ENCODE results near the gene HOTAIR. TPM values are rescaled to one million over a fixed set of nuclear protein-coding genes. Genes with fewer than 3 reads are reported as not detected.
A peak's percentile ranks its signal among the peaks of the same experiment; 100 is the strongest.

Gene HOTAIR
- total RNA-seq, 4 donors from 2014 or later: 4.9 to 14.9 (median 9.7) TPM

DNA sequence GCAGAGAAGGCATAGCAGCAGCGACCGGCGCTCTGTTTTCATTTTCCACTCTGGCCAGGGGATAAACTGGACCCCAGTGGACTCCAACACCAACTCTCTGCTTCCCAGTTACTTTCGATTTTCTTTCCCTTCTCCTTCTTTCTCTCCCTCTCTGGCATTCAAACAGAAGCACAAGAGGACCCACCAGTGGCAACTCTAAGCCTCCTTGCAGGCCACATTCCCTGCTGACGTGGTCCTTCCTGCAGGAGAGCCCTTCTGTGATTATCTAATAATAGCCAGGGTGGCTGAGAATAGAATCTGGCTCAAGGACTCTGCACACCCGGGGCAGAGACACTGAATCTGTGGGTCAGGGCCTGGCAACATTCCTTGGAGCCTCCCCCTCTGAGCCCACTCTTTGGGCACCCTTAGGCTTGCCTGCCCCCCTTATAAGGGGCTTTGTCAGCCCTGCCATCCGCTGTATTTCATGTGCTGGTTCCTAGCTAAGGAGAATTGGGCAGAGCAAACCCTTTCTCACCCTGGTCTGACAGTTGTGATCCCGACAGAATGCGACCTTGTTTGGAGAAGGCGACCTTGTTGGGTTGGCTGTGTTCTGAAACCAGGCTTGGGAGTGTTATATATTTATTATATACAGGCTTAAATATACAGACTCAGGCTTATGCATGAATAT lies 45.3 kb upstream of the HOTAIR start:
- TF ChIP-seq, protein P1, sequence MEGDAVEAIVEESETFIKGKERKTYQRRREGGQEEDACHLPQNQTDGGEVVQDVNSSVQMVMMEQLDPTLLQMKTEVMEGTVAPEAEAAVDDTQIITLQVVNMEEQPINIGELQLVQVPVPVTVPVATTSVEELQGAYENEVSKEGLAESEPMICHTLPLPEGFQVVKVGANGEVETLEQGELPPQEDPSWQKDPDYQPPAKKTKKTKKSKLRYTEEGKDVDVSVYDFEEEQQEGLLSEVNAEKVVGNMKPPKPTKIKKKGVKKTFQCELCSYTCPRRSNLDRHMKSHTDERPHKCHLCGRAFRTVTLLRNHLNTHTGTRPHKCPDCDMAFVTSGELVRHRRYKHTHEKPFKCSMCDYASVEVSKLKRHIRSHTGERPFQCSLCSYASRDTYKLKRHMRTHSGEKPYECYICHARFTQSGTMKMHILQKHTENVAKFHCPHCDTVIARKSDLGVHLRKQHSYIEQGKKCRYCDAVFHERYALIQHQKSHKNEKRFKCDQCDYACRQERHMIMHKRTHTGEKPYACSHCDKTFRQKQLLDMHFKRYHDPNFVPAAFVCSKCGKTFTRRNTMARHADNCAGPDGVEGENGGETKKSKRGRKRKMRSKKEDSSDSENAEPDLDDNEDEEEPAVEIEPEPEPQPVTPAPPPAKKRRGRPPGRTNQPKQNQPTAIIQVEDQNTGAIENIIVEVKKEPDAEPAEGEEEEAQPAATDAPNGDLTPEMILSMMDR (IDR thresholded peaks at IDR 0.05): no peak
- no peak for TF ChIP-seq POLR2A (IDR thresholded peaks at IDR 0.05)
- intact Hi-C loops (cut with DNase I; ENCODE audit: low total_unique reads): no loop called here
- 12 to 14% methylated on average over 10 of the region's 10 CpGs for WGBS, 2 donors
- H3K4me3 ChIP-seq (ENCODE audit: low read depth, poor library complexity, severe bottlenecking): no peak overlapping the region
- DNase-seq (ENCODE audit: low spot score in 2 of 2): no peak

GRCh38 chr12:54019091-54019811 lies 44.5 kb upstream of the HOTAIR start:
- intact Hi-C loops (cut with DNase I; ENCODE audit: low total_unique reads): no loop called here
- no peak for TF ChIP-seq POLR2A (IDR thresholded peaks at IDR 0.05)
- TF ChIP-seq, protein P1 (IDR thresholded peaks at IDR 0.05): no peak
- no peak overlapping the region for H3K4me3 ChIP-seq (ENCODE audit: low read depth, poor library complexity, severe bottlenecking)
- no peak for DNase-seq (ENCODE audit: low spot score in 2 of 2)
- 4 to 9% methylated on average over 34 to 42 of the region's 43 CpGs for WGBS, 2 donors

- peak overlapping the region; percentile 42 for H3K4me3 ChIP-seq (ENCODE audit: low read depth, poor library complexity, severe bottlenecking)
- intact Hi-C loops (cut with DNase I; ENCODE audit: low total_unique reads): no loop called here
- TF ChIP-seq POLR2A (IDR thresholded peaks at IDR 0.05): no peak
- TF ChIP-seq, protein P1 (IDR thresholded peaks at IDR 0.05): no peak
- WGBS, 2 donors: 3 to 11% methylated on average over 25 to 29 of the region's 29 CpGs
- DNase-seq (ENCODE audit: low spot score in 2 of 2): peak; percentile 75 to 95
These were observed 43.8 kb upstream of the HOTAIR start for GRCh38 chr12:54018468-54018984.

DNA sequence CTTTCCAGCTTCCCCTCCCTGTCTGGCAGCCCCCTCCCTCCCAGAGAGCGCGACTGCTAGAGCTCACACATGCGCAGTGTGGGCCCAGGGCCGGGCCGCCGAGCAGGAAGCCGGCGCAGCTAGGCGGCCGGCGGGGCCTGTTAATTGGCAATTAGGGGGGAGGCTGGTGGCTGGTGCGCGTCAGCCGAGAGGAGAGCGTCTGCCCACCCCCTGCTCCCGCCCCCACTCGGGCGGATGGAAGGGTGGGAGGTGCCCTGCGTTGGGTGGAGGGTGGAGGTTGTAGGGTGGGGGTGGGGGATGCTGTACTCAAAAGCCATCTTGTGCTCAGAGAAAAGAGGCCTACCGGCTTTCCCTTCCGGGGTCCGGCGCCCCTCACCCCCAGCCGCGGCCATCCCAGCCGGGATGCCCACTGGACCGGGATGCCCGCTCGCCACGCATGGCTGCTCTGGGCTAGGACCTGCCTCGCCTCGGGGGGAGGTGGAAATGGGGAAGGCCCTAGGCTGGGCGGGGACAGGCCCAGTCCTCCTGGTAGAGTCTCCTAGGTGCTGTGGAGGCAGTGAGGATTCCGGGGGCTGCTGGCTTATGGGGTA lies 43.2 kb upstream of the HOTAIR start:
- intact Hi-C loops (cut with DNase I; ENCODE audit: low total_unique reads): no loop called here
- peak; percentile 90 to 98 for DNase-seq (ENCODE audit: low spot score in 2 of 2)
- TF ChIP-seq, protein P1 (IDR thresholded peaks at IDR 0.05): no peak
- peak in 1 of 2 donors; percentile 30 for TF ChIP-seq POLR2A (IDR thresholded peaks at IDR 0.05)
- 2% methylated on average over 7 to 34 of the region's 34 CpGs for WGBS, 2 donors
- peak overlapping the region; percentile 42 for H3K4me3 ChIP-seq (ENCODE audit: low read depth, poor library complexity, severe bottlenecking)

DNA sequence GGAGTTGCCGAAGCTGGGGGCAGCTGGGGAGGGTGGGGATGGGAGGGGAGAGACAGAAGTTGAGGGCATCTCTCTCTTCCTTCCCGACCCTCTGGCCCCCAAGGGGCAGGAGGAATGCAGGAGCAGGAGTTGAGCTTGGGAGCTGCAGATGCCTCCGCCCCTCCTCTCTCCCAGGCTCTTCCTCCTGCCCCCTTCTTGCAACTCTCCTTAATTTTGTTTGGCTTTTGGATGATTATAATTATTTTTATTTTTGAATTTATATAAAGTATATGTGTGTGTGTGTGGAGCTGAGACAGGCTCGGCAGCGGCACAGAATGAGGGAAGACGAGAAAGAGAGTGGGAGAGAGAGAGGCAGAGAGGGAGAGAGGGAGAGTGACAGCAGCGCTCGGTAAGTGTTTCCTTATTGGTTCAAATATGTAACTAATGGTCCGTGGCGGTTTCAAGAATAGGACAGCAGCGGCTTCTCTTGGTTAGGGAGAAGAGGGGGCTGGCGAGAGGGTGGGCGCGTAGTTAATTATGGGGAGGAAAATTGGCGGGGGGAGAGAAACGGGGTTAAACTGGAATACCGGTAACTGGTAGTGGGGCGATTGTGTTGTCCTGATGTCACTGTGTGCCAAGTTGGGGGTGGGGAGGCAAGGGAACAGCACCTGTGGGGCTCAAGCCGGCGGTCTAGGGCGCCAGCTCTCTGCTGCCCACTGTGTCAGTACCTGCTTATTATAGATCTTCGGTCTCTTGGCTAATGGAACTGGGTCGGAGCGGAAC lies 42.5 kb upstream of the HOTAIR start:
- H3K4me3 ChIP-seq (ENCODE audit: low read depth, poor library complexity, severe bottlenecking): peak overlapping the region; percentile 42
- 0% methylated on average over 24 of the region's 24 CpGs for WGBS, 2 donors
- intact Hi-C loops (cut with DNase I; ENCODE audit: low total_unique reads): no loop called here
- no peak for DNase-seq (ENCODE audit: low spot score in 2 of 2)
- TF ChIP-seq, protein P1 (IDR thresholded peaks at IDR 0.05): no peak
- TF ChIP-seq POLR2A (IDR thresholded peaks at IDR 0.05): no peak
